HepG2 (cell line): ENCODE measurements around the gene TEKT5. TPM values are rescaled to one million over a fixed set of nuclear protein-coding genes. Genes with fewer than 3 reads are reported as not detected.

Experiments used
- HNRNPLL ChIP-seq: fragments of 200-400 bp; formaldehyde crosslinking; IDR thresholded peaks from 2 replicates; pipeline ENCODE4 v1.6.1; 2017; ENCODE audit warnings: mild to moderate bottlenecking, low read depth, low read length; ENCODE audit not compliant: poor library complexity, severe bottlenecking
- NFE2L1 ChIP-seq: sonication (generic); formaldehyde crosslinking; IDR thresholded peaks from 2 replicates; pipeline ENCODE4 v1.4.0; 2020; ENCODE audit warnings: missing genetic modification reagents, mild to moderate bottlenecking, borderline replicate concordance
- NFIC ChIP-seq: IDR thresholded peaks from 2 replicates; pipeline ENCODE4 v1.6.1; 2012; ENCODE audit warnings: mild to moderate bottlenecking, low read length, inconsistent platforms
- SOX13 ChIP-seq, 3 experiments: fragments of 450-650 bp in 1 of 3; sonication (generic) in 1 of 3; formaldehyde crosslinking in 1 of 3; IDR thresholded peaks in 2 of 3; conservative IDR thresholded peaks in 1 of 3; 2 replicates each; pipeline versions ENCODE4 v1.5.0 to v1.6.1; 2016 to 2020; ENCODE audit warnings: antibody characterized with exemption in 1 of 3, mild to moderate bottlenecking in 1 of 3, missing compliant biosample characterization in 1 of 3, missing genetic modification reagents in 1 of 3, moderate library complexity in 1 of 3
- SRF ChIP-seq: IDR thresholded peaks from 2 replicates; pipeline ENCODE4 v1.6.1; 2011; ENCODE audit warnings: mild to moderate bottlenecking, low read depth, low read length, moderate library complexity
- ZFP91 ChIP-seq: sonication (generic); formaldehyde crosslinking; IDR thresholded peaks from 2 replicates; pipeline ENCODE4 v1.9.0; 2022; ENCODE audit warnings: missing genetic modification reagents, mild to moderate bottlenecking, borderline replicate concordance
- ZKSCAN5 ChIP-seq: sonication (generic); formaldehyde crosslinking; IDR thresholded peaks from 2 replicates; pipeline ENCODE4 v1.5.1; 2020; ENCODE audit warnings: mild to moderate bottlenecking, missing genetic modification reagents
- ZNF17 ChIP-seq: sonication (generic); formaldehyde crosslinking; IDR thresholded peaks from 2 replicates; pipeline ENCODE4 v1.5.0; 2020; ENCODE audit warnings: mild to moderate bottlenecking, missing genetic modification reagents
- ZNF335 ChIP-seq: sonication (generic); formaldehyde crosslinking; IDR thresholded peaks from 2 replicates; pipeline ENCODE4 v1.4.0; 2020; ENCODE audit warnings: missing genetic modification reagents
- ZNF580 ChIP-seq: IDR thresholded peaks from 2 replicates; pipeline ENCODE4 v1.6.1; 2016; ENCODE audit warnings: low read depth, borderline replicate concordance
- polyA plus RNA-seq, 8 experiments: library from polyadenylated mRNA; depleted of rRNA in 3 of 8; stranded (reverse) in 7 of 8; unstranded in 1 of 8; fragments of >200 nt; fragmentation: Illumina TruSeq in 4 of 8; extraction: Trizol in 4 of 8; gene quantifications; 2 replicates each; pipeline versions ENCODE4 v1.2.1 to v1.2.3, GENCODE V29; 2011 to 2016; ENCODE audit warnings: low read depth in 4 of 8, missing spikeins in 1 of 8, mixed read lengths in 1 of 8; ENCODE audit not compliant: insufficient read depth in 1 of 8
- total RNA-seq, 5 experiments: library from RNA; depleted of rRNA; stranded (reverse); fragments of >200 nt; fragmentation: Illumina TruSeq; extraction: Trizol; gene quantifications; 2 replicates each; pipeline ENCODE4 v1.2.3, GENCODE V29; 2016; ENCODE audit warnings: low read depth in 1 of 5
- TF ChIP-seq, protein P1 (sequence below): sonication (generic); formaldehyde crosslinking; IDR thresholded peaks from 2 replicates; pipeline ENCODE4 v1.4.0; 2020; ENCODE audit warnings: mild to moderate bottlenecking, missing genetic modification reagents
- TF ChIP-seq, protein P2 (sequence below): sonication (generic); formaldehyde crosslinking; IDR thresholded peaks from 2 replicates; pipeline ENCODE4 v1.5.1; 2020; ENCODE audit warnings: mild to moderate bottlenecking, missing genetic modification reagents
- TF ChIP-seq, protein P3 (sequence below): sonication (generic); formaldehyde crosslinking; IDR thresholded peaks from 2 replicates; pipeline ENCODE4 v1.4.0; 2020; ENCODE audit warnings: missing genetic modification reagents, borderline replicate concordance

TEKT5 gene
- total and polyA plus RNA-seq, 2 of the 13 experiments (the other 11 are each of a cell fraction or from before 2014, with no cell fraction given): 0.16 TPM; not detected in 1

DNA sequence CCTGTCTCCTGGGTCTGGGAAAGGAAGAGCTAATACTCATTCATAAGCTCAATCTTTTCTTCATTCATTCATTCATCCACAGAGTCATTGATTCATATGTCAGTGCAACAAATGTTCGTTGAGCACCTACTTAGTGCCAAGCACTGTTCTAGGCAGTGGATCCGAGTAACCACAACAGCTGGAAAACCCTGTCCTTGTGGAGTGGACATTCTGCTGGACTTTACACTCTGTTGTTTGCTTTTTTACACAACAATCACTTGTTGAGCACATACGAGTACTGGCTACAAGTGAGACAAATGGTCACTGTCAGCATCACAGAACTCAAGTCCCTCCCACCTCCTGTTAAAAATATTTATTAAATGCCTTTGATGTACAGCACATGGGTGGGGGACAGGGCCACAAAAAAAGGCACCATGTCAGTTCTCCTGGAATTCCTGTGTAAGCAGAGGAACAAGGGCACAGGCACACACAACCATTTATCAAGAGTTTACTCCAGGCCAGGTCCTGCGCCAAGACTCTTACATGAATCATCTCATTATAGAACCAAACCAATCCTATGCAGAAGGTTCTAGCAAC is 46.9 kb downstream of the TEKT5 start (continued):
- TF ChIP-seq, protein P1, sequence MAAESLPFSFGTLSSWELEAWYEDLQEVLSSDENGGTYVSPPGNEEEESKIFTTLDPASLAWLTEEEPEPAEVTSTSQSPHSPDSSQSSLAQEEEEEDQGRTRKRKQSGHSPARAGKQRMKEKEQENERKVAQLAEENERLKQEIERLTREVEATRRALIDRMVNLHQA (CRISPR knock-in tag): peak; percentile 60; the same call in 1 of the 2 replicates
- TF ChIP-seq, protein P2, sequence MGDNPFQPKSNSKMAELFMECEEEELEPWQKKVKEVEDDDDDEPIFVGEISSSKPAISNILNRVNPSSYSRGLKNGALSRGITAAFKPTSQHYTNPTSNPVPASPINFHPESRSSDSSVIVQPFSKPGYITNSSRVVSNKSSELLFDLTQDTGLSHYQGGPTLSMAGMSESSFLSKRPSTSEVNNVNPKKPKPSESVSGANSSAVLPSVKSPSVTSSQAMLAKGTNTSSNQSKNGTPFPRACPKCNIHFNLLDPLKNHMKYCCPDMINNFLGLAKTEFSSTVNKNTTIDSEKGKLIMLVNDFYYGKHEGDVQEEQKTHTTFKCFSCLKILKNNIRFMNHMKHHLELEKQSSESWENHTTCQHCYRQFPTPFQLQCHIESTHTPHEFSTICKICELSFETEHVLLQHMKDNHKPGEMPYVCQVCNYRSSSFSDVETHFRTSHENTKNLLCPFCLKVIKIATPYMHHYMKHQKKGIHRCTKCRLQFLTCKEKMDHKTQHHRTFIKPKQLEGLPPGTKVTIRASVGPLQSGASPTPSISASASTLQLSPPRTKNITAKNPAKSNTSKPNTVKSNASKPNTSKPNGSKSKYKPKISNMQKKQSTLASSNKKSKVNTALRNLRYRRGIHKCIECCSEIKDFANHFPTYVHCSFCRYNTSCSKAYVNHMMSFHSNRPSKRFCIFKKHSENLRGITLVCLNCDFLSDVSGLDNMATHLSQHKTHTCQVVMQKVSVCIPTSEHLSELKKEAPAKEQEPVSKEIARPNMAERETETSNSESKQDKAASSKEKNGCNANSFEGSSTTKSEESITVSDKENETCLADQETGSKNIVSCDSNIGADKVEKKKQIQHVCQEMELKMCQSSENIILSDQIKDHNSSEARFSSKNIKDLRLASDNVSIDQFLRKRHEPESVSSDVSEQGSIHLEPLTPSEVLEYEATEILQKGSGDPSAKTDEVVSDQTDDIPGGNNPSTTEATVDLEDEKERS: peak; percentile 100
- TF ChIP-seq SOX13 (IDR thresholded peaks at IDR 0.05): peak; percentile 98
- TF ChIP-seq SOX13 (CRISPR knock-in tag; conservative IDR thresholded peaks at IDR 0.05 in 1 of 2, IDR thresholded peaks at IDR 0.05 in 1 of 2): peak in 1 of 2 experiments; percentile 99; a peak in 2 of 4 replicates
- TF ChIP-seq, protein P3, sequence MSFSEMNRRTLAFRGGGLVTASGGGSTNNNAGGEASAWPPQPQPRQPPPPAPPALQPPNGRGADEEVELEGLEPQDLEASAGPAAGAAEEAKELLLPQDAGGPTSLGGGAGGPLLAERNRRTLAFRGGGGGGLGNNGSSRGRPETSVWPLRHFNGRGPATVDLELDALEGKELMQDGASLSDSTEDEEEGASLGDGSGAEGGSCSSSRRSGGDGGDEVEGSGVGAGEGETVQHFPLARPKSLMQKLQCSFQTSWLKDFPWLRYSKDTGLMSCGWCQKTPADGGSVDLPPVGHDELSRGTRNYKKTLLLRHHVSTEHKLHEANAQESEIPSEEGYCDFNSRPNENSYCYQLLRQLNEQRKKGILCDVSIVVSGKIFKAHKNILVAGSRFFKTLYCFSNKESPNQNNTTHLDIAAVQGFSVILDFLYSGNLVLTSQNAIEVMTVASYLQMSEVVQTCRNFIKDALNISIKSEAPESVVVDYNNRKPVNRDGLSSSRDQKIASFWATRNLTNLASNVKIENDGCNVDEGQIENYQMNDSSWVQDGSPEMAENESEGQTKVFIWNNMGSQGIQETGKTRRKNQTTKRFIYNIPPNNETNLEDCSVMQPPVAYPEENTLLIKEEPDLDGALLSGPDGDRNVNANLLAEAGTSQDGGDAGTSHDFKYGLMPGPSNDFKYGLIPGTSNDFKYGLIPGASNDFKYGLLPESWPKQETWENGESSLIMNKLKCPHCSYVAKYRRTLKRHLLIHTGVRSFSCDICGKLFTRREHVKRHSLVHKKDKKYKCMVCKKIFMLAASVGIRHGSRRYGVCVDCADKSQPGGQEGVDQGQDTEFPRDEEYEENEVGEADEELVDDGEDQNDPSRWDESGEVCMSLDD (CRISPR knock-in tag): no peak
- no peak for TF ChIP-seq ZNF17 (CRISPR knock-in tag)
- TF ChIP-seq ZFP91: peak; percentile 50; the same call in 1 of the 2 replicates
- 0 out of 2 replicates have a peak, but pooled peaks have one; percentile 41 for TF ChIP-seq ZKSCAN5
- TF ChIP-seq HNRNPLL: no peak
- TF ChIP-seq NFIC: peak; percentile 96; the same call in 1 of the 2 replicates
- TF ChIP-seq SRF: peak; percentile 69; the same call in 1 of the 2 replicates
- TF ChIP-seq NFE2L1: no peak
- peak; percentile 98; the same call in 1 of the 2 replicates for TF ChIP-seq ZNF580 (CRISPR knock-in tag)
- peak; percentile 87; the same call in 1 of the 2 replicates for TF ChIP-seq ZNF335 (CRISPR knock-in tag)
